Stomach (tissue), 9 donors: Measurements from ENCODE around the gene CALHM1. TPM values are rescaled to one million over a fixed set of nuclear protein-coding genes. Genes with fewer than 3 reads are reported as not detected.
A peak's percentile ranks its signal among the peaks of the same experiment; 100 is the strongest.

Experiments
- DNase-seq, 2 donors: peaks; one replicate each; pipeline versions ENCODE4 v3.0.0 to v3.0.0-alpha.2; 2013 to 2019
- H3K27ac ChIP-seq, 5 donors: fragments of 200-600 bp in 4 of 5; sonication (generic) in 4 of 5; one replicate each; pipeline ENCODE4 v1.5.1; 2013 to 2019; ENCODE audit warnings: mild to moderate bottlenecking in 1 of 5, moderate library complexity in 1 of 5
- H3K27me3 ChIP-seq, 3 donors: fragments of 200-600 bp; sonication (generic); one replicate each; pipeline ENCODE4 v1.5.1; 2017 to 2019; ENCODE audit warnings: mixed run types in 1 of 3
- H3K36me3 ChIP-seq, 4 donors: fragments of 200-600 bp; sonication (generic); 1 replicate in 3 of 4; 2 replicates in 1 of 4; pipeline ENCODE4 v1.5.1; 2016 to 2019
- H3K4me1 ChIP-seq, 4 donors: fragments of 200-600 bp; sonication (generic); one replicate each; pipeline ENCODE4 v1.5.1; 2016 to 2019
- H3K4me3 ChIP-seq, 4 donors: fragments of 200-600 bp; sonication (generic) in 3 of 4; one replicate each; pipeline ENCODE4 v1.5.1; 2016 to 2019; ENCODE audit warnings: mild to moderate bottlenecking in 1 of 4
- H3K9me3 ChIP-seq, 4 donors: fragments of 200-600 bp; sonication (generic); one replicate each; pipeline ENCODE4 v1.5.1; 2016 to 2019
- CTCF ChIP-seq, 7 experiments: fragments of 450-650 bp in 4 of 7; fragments of 200-600 bp in 3 of 7; sonication (generic) in 3 of 7; IDR thresholded peaks; one replicate each; pipeline ENCODE4 v1.5.1; 2016 to 2019; ENCODE audit warnings: antibody characterized with exemption in 7 of 7, control low read depth in 2 of 7, mild to moderate bottlenecking in 1 of 7
- EP300 ChIP-seq: sonication (generic); formaldehyde crosslinking; IDR thresholded peaks from one replicate; pipeline ENCODE4 v1.6.1; 2017; ENCODE audit warnings: antibody characterized with exemption
- POLR2A ChIP-seq, 4 donors: fragments of 450-650 bp; IDR thresholded peaks; one replicate each; pipeline ENCODE4 v1.6.1; 2016; ENCODE audit warnings: antibody characterized with exemption in 4 of 4, control low read depth in 2 of 4, mild to moderate bottlenecking in 1 of 4, moderate library complexity in 1 of 4
- POLR2AphosphoS5 ChIP-seq, 3 donors: sonication (generic); formaldehyde crosslinking; IDR thresholded peaks; one replicate each; pipeline ENCODE4 v1.6.1; 2016; ENCODE audit warnings: antibody characterized with exemption in 3 of 3
- WGBS, 5 donors: extraction: QIAGEN DNeasy Blood & Tissue Kit in 3 of 5; methylation state at CpG; one replicate each; pipeline versions ENCODE4 v1.1.5 to v1.1.7; 2013 to 2018; 5-methylcytosine and 5-hydroxymethylcytosine counted together
- intact Hi-C: fragments of 100-400 bp; cut with DNase I; formaldehyde crosslinking; loops from one replicate; pipeline ENCODE4 v1.15.1; 2023; ENCODE audit warnings: low total_unique reads
- polyA plus RNA-seq, 3 donors: library from polyadenylated mRNA; stranded (reverse); fragments of 200-250 nt; gene quantifications; one replicate each; pipeline ENCODE4 v1.2.3, GENCODE V29; 2013
- total RNA-seq, 5 donors: library from RNA; depleted of rRNA; stranded (reverse); fragments of >200 nt; gene quantifications; one replicate each; pipeline versions ENCODE4 v1.1.0 to v1.2.3, GENCODE V29; 2014 to 2016
- donor health status: healthy with polysubstance abuse.
- donor health status: Bipolar disorder and iron deficiency.
- donor health status: healthy.

The CALHM1 gene
- total and polyA plus RNA-seq, 8 donors, result not detected

- no peak for DNase-seq
- 78 to 91% (median 84%) methylated on average over 9 to 12 of the region's 12 CpGs for WGBS, 5 donors
- peak overlapping the region in 4 of 5 donors; percentile 84 to 90 (median 86) for H3K27ac ChIP-seq
- peaks cover 32 to 78% (median 60%) of the 10 kb centered on the region in 4 donors for H3K4me1 ChIP-seq
- TF ChIP-seq CTCF (IDR thresholded peaks at IDR 0.05) (no peak), EP300 (no peak), POLR2AphosphoS5 (IDR thresholded peaks at IDR 0.05) (no peak), POLR2A (IDR thresholded peaks at IDR 0.05) (no peak)
- H3K27me3 ChIP-seq, result peaks cover 0 to 7% (median 0%) of the 10 kb centered on the region in 3 donors
- H3K9me3 ChIP-seq, result no peaks in the 10 kb centered on the region
- peak overlapping the region; percentile 61 to 78 (median 71) for H3K4me3 ChIP-seq
- intact Hi-C loops, result no loop called here
- H3K36me3 ChIP-seq, result peaks cover 24 to 52% (median 45%) of the 10 kb centered on the region in 4 donors
Measured at GRCh38 chr10:103450201-103450695, 8.5 kb downstream of the CALHM1 start.

- Histone ChIP-seq H3K4me1 (peaks cover 32 to 86% (median 62%) of the 10 kb centered on the region in 4 donors), H3K36me3 (peaks cover 31 to 60% (median 53%) of the 10 kb centered on the region in 4 donors), H3K4me3 (peak overlapping the region in 2 of 4 donors; percentile 69 to 73), H3K27me3 (peaks cover 0 to 7% (median 0%) of the 10 kb centered on the region in 3 donors), H3K27ac (peak overlapping the region in 4 of 5 donors; percentile 54 to 90 (median 86)), H3K9me3 (no peaks in the 10 kb centered on the region)
- TF ChIP-seq POLR2A (IDR thresholded peaks at IDR 0.05) (no peak), CTCF (IDR thresholded peaks at IDR 0.05) (no peak)
- intact Hi-C loops, result no loop called here
- DNase-seq, result no peak
- WGBS, 5 donors, result 79 to 89% (median 82%) methylated on average over 34 of the region's 34 CpGs
Measured at GRCh38 chr10:103449208-103450144, 9.2 kb downstream of the CALHM1 start.

- intact Hi-C loops, result no loop called here
- TF ChIP-seq POLR2A (IDR thresholded peaks at IDR 0.05) (no peak), CTCF (IDR thresholded peaks at IDR 0.05) (no peak), POLR2AphosphoS5 (IDR thresholded peaks at IDR 0.05) (peak in 1 of 3 donors; percentile 40)
- Histone ChIP-seq H3K27me3 (peaks cover 0 to 7% (median 0%) of the 10 kb centered on the region in 3 donors), H3K27ac (peak overlapping the region in 4 of 5 donors; percentile 54 to 90 (median 86)), H3K36me3 (peaks cover 39 to 67% (median 60%) of the 10 kb centered on the region in 4 donors), H3K4me3 (peak overlapping the region in 2 of 4 donors; percentile 69 to 73), H3K4me1 (peaks cover 32 to 89% (median 62%) of the 10 kb centered on the region in 4 donors), H3K9me3 (no peaks in the 10 kb centered on the region)
- WGBS, 5 donors, result 50 to 64% (median 50%) methylated on average over 1 of the region's 1 CpG
- DNase-seq, result no peak
Measured at GRCh38 chr10:103448746-103449145, 10.0 kb downstream of the CALHM1 start.

GRCh38 chr10:103447187-103447586 is 11.5 kb downstream of the CALHM1 start:
- peaks cover 0 to 2% (median 0%) of the 10 kb centered on the region in 3 donors for H3K27me3 ChIP-seq
- 95 to 97% (median 97%) methylated on average over 7 to 23 of the region's 23 CpGs for WGBS, 5 donors
- H3K4me3 ChIP-seq, result no peak overlapping the region
- H3K36me3 ChIP-seq, result peaks cover 52 to 82% (median 76%) of the 10 kb centered on the region in 4 donors
- no peak for DNase-seq
- H3K27ac ChIP-seq, result peak overlapping the region in 4 of 5 donors; percentile 54 to 90 (median 86)
- H3K4me1 ChIP-seq, result peaks cover 24 to 79% (median 53%) of the 10 kb centered on the region in 4 donors
- no peaks in the 10 kb centered on the region for H3K9me3 ChIP-seq
- TF ChIP-seq POLR2AphosphoS5 (IDR thresholded peaks at IDR 0.05), result no peak
- TF ChIP-seq EP300, result no peak
- TF ChIP-seq POLR2A (IDR thresholded peaks at IDR 0.05), result no peak
- no peak for TF ChIP-seq CTCF (IDR thresholded peaks at IDR 0.05)
- intact Hi-C loops, result no loop called here
